SK-N-SH (cell line): Measurements from ENCODE around the gene ADK. TPM values are rescaled to one million over a fixed set of nuclear protein-coding genes. Genes with fewer than 3 reads are reported as not detected.

Source experiments
- CTCF ChIA-PET: fragments of 300-600, 350-600 bp; formaldehyde crosslinking; extraction: SDS; loops from one replicate; lab custom pipeline; 2021; lab: Yijun Ruan, JAX
- POLR2A ChIA-PET: fragments of 350-600 bp; sonication (Branson Sonifier 250); formaldehyde crosslinking; extraction: SDS; loops from one replicate; lab custom pipeline; 2020; ENCODE audit warnings: antibody characterized with exemption, inconsistent platforms; lab: Yijun Ruan, JAX
- DNase-seq: peaks from one replicate; pipeline ENCODE4 v3.0.0; 2012
- H2AFZ ChIP-seq: fragments of 200-600 bp; sonication (generic); 2 replicates; pipeline ENCODE4 v1.8.1; 2016; ENCODE audit warnings: antibody characterized with exemption, mild to moderate bottlenecking, low read depth
- H3F3A ChIP-seq: fragments of 200-600 bp; sonication (generic); replicated peaks from 2 replicates; pipeline ENCODE3; 2016; ENCODE audit warnings: antibody characterized with exemption, mild to moderate bottlenecking; ENCODE audit not compliant: insufficient read depth
- H3K27ac ChIP-seq, 2 experiments: fragments of 200-500 bp in 1 of 2; fragments of 200-600 bp in 1 of 2; sonication (Bioruptor generic) in 1 of 2; sonication (generic), shearing (Covaris generic) in 1 of 2; 2 replicates each; pipeline versions ENCODE4 v1.5.1 to v1.6.1; 2014 to 2016; ENCODE audit warnings: low read depth in 2 of 2, inconsistent platforms in 1 of 2, low read length in 1 of 2, mild to moderate bottlenecking in 1 of 2, mixed read lengths in 1 of 2
- H3K27me3 ChIP-seq: fragments of 200-600 bp; sonication (generic), shearing (Covaris generic); 2 replicates; pipeline ENCODE4 v1.6.1; 2016; ENCODE audit warnings: mixed run types; ENCODE audit not compliant: insufficient read depth
- H3K36me3 ChIP-seq, 2 experiments: fragments of 200-500 bp in 1 of 2; fragments of 200-600 bp in 1 of 2; sonication (Bioruptor generic) in 1 of 2; sonication (generic) in 1 of 2; replicated peaks in 1 of 2; 2 replicates each; pipeline versions ENCODE3 to v1.5.1; 2014 to 2016; ENCODE audit warnings: low read length in 1 of 2, mild to moderate bottlenecking in 1 of 2; ENCODE audit not compliant: insufficient read depth in 2 of 2, control insufficient read depth in 1 of 2
- H3K4me1 ChIP-seq, 2 experiments: fragments of 200-500 bp in 1 of 2; fragments of 200-600 bp in 1 of 2; sonication (Bioruptor generic) in 1 of 2; sonication (generic), shearing (Covaris generic) in 1 of 2; 2 replicates each; pipeline versions ENCODE4 v1.5.1 to v1.6.1; 2014 to 2016; ENCODE audit warnings: low read depth in 1 of 2, low read length in 1 of 2, mixed run types in 1 of 2; ENCODE audit not compliant: insufficient read depth in 2 of 2, control insufficient read depth in 1 of 2
- H3K4me2 ChIP-seq: fragments of 200-600 bp; sonication (generic), shearing (Covaris generic); 2 replicates; pipeline ENCODE4 v1.6.1; 2017; ENCODE audit warnings: mixed run types
- H3K4me3 ChIP-seq, 2 experiments: fragments of 200-500 bp in 1 of 2; fragments of 200-600 bp in 1 of 2; sonication (Bioruptor generic) in 1 of 2; sonication (generic), shearing (Covaris generic) in 1 of 2; 2 replicates each; pipeline versions ENCODE4 v1.5.1 to v1.8.1; 2014 to 2016; ENCODE audit warnings: low read depth in 2 of 2, inconsistent platforms in 1 of 2, low read length in 1 of 2, mild to moderate bottlenecking in 1 of 2, mixed read lengths in 1 of 2, moderate library complexity in 1 of 2
- H3K79me2 ChIP-seq: fragments of 200-600 bp; sonication (generic); 2 replicates; pipeline ENCODE4 v1.8.1; 2017; ENCODE audit warnings: mild to moderate bottlenecking; ENCODE audit not compliant: insufficient read depth
- H3K9ac ChIP-seq: fragments of 200-600 bp; sonication (generic); 2 replicates; pipeline ENCODE4 v1.6.1; 2017; ENCODE audit warnings: mixed run types
- H3K9me2 ChIP-seq: fragments of 200-600 bp; sonication (generic); 2 replicates; pipeline ENCODE4 v1.6.1; 2017; ENCODE audit warnings: mixed run types
- H3K9me3 ChIP-seq: fragments of 200-600 bp; sonication (generic); 2 replicates; pipeline ENCODE4 v1.6.1; 2017; ENCODE audit warnings: mixed run types, mild to moderate bottlenecking, moderate library complexity
- H4K20me1 ChIP-seq: fragments of 200-600 bp; sonication (generic); 2 replicates; pipeline ENCODE4 v1.6.1; 2017; ENCODE audit warnings: mild to moderate bottlenecking, mixed run types; ENCODE audit not compliant: insufficient read depth
- CHD2 ChIP-seq: fragments of 150-350 bp; IDR thresholded peaks from 2 replicates; pipeline ENCODE4 v1.6.1; 2018; ENCODE audit warnings: low read length; ENCODE audit not compliant: partially characterized antibody
- EP300 ChIP-seq, 2 experiments: IDR thresholded peaks; 2 replicates each; pipeline versions ENCODE4 v1.4.0 to v1.6.1; 2012; ENCODE audit warnings: borderline replicate concordance in 1 of 2, low read depth in 1 of 2, low read length in 1 of 2
- EZH2phosphoT487 ChIP-seq: fragments of 200-600 bp; sonication (generic); IDR thresholded peaks from 2 replicates; pipeline ENCODE4 v1.6.1; 2017; ENCODE audit warnings: low read depth, mixed run types, mild to moderate bottlenecking, antibody characterized with exemption, moderate library complexity, borderline replicate concordance
- FOXM1 ChIP-seq: IDR thresholded peaks from 2 replicates; pipeline ENCODE4 v1.4.0; 2012; ENCODE audit warnings: low read depth, mild to moderate bottlenecking
- GABPA ChIP-seq: IDR thresholded peaks from 2 replicates; pipeline ENCODE4 v1.4.0; 2012; ENCODE audit warnings: low read depth, mild to moderate bottlenecking
- GATA2 ChIP-seq: sonication (generic); formaldehyde crosslinking; IDR thresholded peaks from 2 replicates; pipeline ENCODE4 v1.5.0; 2020; ENCODE audit warnings: mild to moderate bottlenecking, missing genetic modification reagents
- IRF3 ChIP-seq: fragments of 150-350 bp; IDR thresholded peaks from 2 replicates; pipeline ENCODE4 v1.6.1; 2016; ENCODE audit warnings: mild to moderate bottlenecking, low read depth, low read length
- MAX ChIP-seq: IDR thresholded peaks from 2 replicates; pipeline ENCODE4 v1.4.0; 2012; ENCODE audit warnings: low read depth
- MXI1 ChIP-seq: IDR thresholded peaks from 2 replicates; pipeline ENCODE4 v1.6.1; 2012; ENCODE audit warnings: mild to moderate bottlenecking, low read depth, low read length, improper control_type of control experiment
- NFIC ChIP-seq: IDR thresholded peaks from 2 replicates; pipeline ENCODE4 v1.4.0; 2012; ENCODE audit warnings: borderline replicate concordance
- NRF1 ChIP-seq: IDR thresholded peaks from 2 replicates; pipeline ENCODE4 v1.6.1; 2012; ENCODE audit warnings: low read depth, mild to moderate bottlenecking, low read length
- RAD21 ChIP-seq: IDR thresholded peaks from 2 replicates; pipeline ENCODE4 v1.6.1; 2012; ENCODE audit warnings: mild to moderate bottlenecking, low read length
- REST ChIP-seq: IDR thresholded peaks from 2 replicates; pipeline ENCODE4 v1.6.1; 2012; ENCODE audit warnings: mild to moderate bottlenecking, low read depth, low read length, moderate library complexity
- RFX5 ChIP-seq: IDR thresholded peaks from 2 replicates; pipeline ENCODE4 v1.6.1; 2012; ENCODE audit warnings: mild to moderate bottlenecking, improper control_type of control experiment, low read length
- RXRA ChIP-seq: IDR thresholded peaks from 2 replicates; pipeline ENCODE4 v1.4.0; 2012; ENCODE audit warnings: low read depth, mild to moderate bottlenecking, borderline replicate concordance
- SIN3A ChIP-seq: IDR thresholded peaks from 2 replicates; pipeline ENCODE4 v1.6.1; 2012; ENCODE audit warnings: low read depth, mild to moderate bottlenecking, low read length, moderate library complexity, borderline replicate concordance
- SMC3 ChIP-seq: IDR thresholded peaks from 2 replicates; pipeline ENCODE4 v1.6.1; 2012; ENCODE audit warnings: low read depth, low read length, improper control_type of control experiment
- TCF12 ChIP-seq: IDR thresholded peaks from 2 replicates; pipeline ENCODE4 v1.4.0; 2012
- WGBS: methylation state at CpG from one replicate; pipeline ENCODE4 v1.1.6; 2017; ENCODE audit warnings: low lambda C conversion rate; 5-methylcytosine and 5-hydroxymethylcytosine counted together
- polyA plus RNA-seq, 3 experiments: library from polyadenylated mRNA; depleted of rRNA; stranded (reverse); fragments of >200 nt; gene quantifications; 2 replicates each; pipeline ENCODE4 v1.2.3, GENCODE V29; 2012

Gene ADK
- polyA plus RNA-seq, 1 of the 3 experiments (the other 2 are of a cell fraction), result 25.1 TPM

- WGBS, result 83% methylated on average over 3 of the region's 3 CpGs
- no peaks in the 10 kb centered on the region for H4K20me1 ChIP-seq
Measured at GRCh38 chr10:74706966-74707365, 555.9 kb downstream of the ADK start.

More at GRCh38 chr10:74706966-74707365, 555.9 kb downstream of the ADK start:
- Histone ChIP-seq H3K4me3 (no peak overlapping the region), H3K27me3 (no peaks in the 10 kb centered on the region), H3F3A (no peaks in the 10 kb centered on the region), H3K9ac (no peak overlapping the region), H3K4me1 (no peaks in the 10 kb centered on the region), H3K9me2 (no peaks in the 10 kb centered on the region), H3K36me3 (peaks cover 0 to 30% of the 10 kb centered on the region in 2 experiments), H2AFZ (no peak overlapping the region), H3K4me2 (no peak overlapping the region), H3K9me3 (no peaks in the 10 kb centered on the region; the same call in 1 of the 2 replicates), H3K27ac (no peak overlapping the region), H3K79me2 (no peaks in the 10 kb centered on the region)
- no peak for DNase-seq
- CTCF ChIA-PET, result interaction anchor here (1.5 kb wide), 1 partner anchor 45 kb away, joined by 3 read pairs; no protein-coding TSS in a partner anchor
- TF ChIP-seq NFIC, result no peak
- TF ChIP-seq NRF1, result no peak
- no peak for TF ChIP-seq CHD2
- TF ChIP-seq SMC3, result no peak
- no peak for TF ChIP-seq RXRA
- TF ChIP-seq EZH2phosphoT487, result no peak
- no peak for TF ChIP-seq SIN3A
- TF ChIP-seq IRF3, result no peak
- no peak for TF ChIP-seq MAX
- TF ChIP-seq GATA2, result no peak
- TF ChIP-seq MXI1, result no peak
- TF ChIP-seq GABPA, result no peak
- no peak for TF ChIP-seq RAD21
- TF ChIP-seq RFX5, result no peak
- no peak for TF ChIP-seq REST
- TF ChIP-seq EP300 (IDR thresholded peaks at IDR 0.05; ENCODE audit: borderline replicate concordance in 1 of 2, low read depth in 1 of 2, low read length in 1 of 2), result no peak
- no peak for TF ChIP-seq FOXM1
- no peak for TF ChIP-seq TCF12
- POLR2A ChIA-PET, result no interaction called here
